K562 (cell line): ENCODE measurements around the gene HPCAL1. TPM values are rescaled to one million over a fixed set of nuclear protein-coding genes. Genes with fewer than 3 reads are reported as not detected.
A peak's percentile ranks its signal among the peaks of the same experiment; 100 is the strongest.

Experiments
- ATAC-seq: fragments of 200-7000 bp; cut with Tn5 transposase; 3 replicates; pipeline ENCODE4 v1.9.1; 2020; ENCODE audit warnings: moderate library complexity
- BruUV-seq: library from RNA; stranded (reverse); fragments of 400-500 nt; replicated peaks from 2 replicates; lab custom pipeline; 2021; lab: Mats Ljungman, UMichigan
- CTCF ChIA-PET: fragments of 300-600 bp; formaldehyde crosslinking; extraction: SDS; loops from one replicate; lab custom pipeline; 2021; ENCODE audit warnings: low intra/inter-chr PET ratio; lab: Yijun Ruan, JAX
- POLR2A ChIA-PET: fragments of 300-600, 350-650 bp; sonication (Branson Sonifier 250); formaldehyde crosslinking; extraction: SDS; loops from one replicate; lab custom pipeline; 2021; ENCODE audit warnings: antibody characterized with exemption, inconsistent platforms; lab: Yijun Ruan, JAX
- DNase-seq, 4 experiments: peaks; one replicate each; pipeline versions ENCODE4 v3.0.0 to v3.0.0-alpha.2; 2011 to 2018; ENCODE audit warnings: low spot score in 3 of 4, mixed read lengths in 3 of 4; ENCODE audit errors: extremely low read depth in 1 of 4
- FAIRE-seq: peaks from 2 replicates; lab custom pipeline; 2011; peaks lifted over from hg19 to GRCh38; lab: Jason Lieb, UNC
- H2AFZ ChIP-seq: 2 replicates; pipeline ENCODE4 v1.6.0; 2011; ENCODE audit warnings: low read depth, low read length, control low read depth, inconsistent platforms
- H3K27ac ChIP-seq: fragments of 200-600 bp; 3 replicates; pipeline ENCODE4 v1.8.0; 2011; ENCODE audit warnings: low read depth, mild to moderate bottlenecking, control low read depth, inconsistent platforms, low read length, moderate library complexity, mixed read lengths; ENCODE audit errors: extremely low read depth
- H3K27me3 ChIP-seq, 2 experiments: fragments of 300-600 bp in 1 of 2; 2 replicates in 1 of 2; 3 replicates in 1 of 2; pipeline versions ENCODE4 v1.6.0 to v1.8.0; 2011; ENCODE audit warnings: inconsistent platforms in 2 of 2, low read length in 2 of 2, mild to moderate bottlenecking in 1 of 2, mixed read lengths in 1 of 2, moderate library complexity in 1 of 2; ENCODE audit not compliant: control insufficient read depth in 2 of 2, insufficient read depth in 2 of 2
- H3K36me3 ChIP-seq: fragments of 300-600 bp; 3 replicates; pipeline ENCODE4 v1.8.0; 2011; ENCODE audit warnings: mild to moderate bottlenecking, low read length, inconsistent platforms; ENCODE audit not compliant: control insufficient read depth, insufficient read depth
- H3K4me1 ChIP-seq, 2 experiments: fragments of 200-600 bp in 1 of 2; replicated peaks in 1 of 2; 2 replicates in 1 of 2; 3 replicates in 1 of 2; pipeline versions ENCODE4 v1.5.1 to v1.8.0; 2011; ENCODE audit warnings: inconsistent platforms in 2 of 2, low read length in 2 of 2, mild to moderate bottlenecking in 1 of 2, mixed read lengths in 1 of 2, moderate library complexity in 1 of 2; ENCODE audit not compliant: control insufficient read depth in 2 of 2, insufficient read depth in 2 of 2
- H3K4me2 ChIP-seq: 2 replicates; pipeline ENCODE4 v1.6.1; 2011; ENCODE audit warnings: low read length, control low read depth, inconsistent platforms, mixed read lengths; ENCODE audit not compliant: insufficient read depth
- H3K4me3 ChIP-seq: fragments of 200-600 bp; sonication (generic), shearing (Covaris generic); 2 replicates; pipeline ENCODE4 v1.5.1; 2016; ENCODE audit warnings: control low read depth, inconsistent platforms
- H3K79me2 ChIP-seq: fragments of 200-600 bp; 3 replicates; pipeline ENCODE4 v1.8.0; 2011; ENCODE audit warnings: low read length, inconsistent platforms; ENCODE audit not compliant: control insufficient read depth, insufficient read depth
- H3K9ac ChIP-seq, 2 experiments: 2 replicates each; pipeline versions ENCODE4 v1.6.0 to v1.6.1; 2011; ENCODE audit warnings: low read depth in 2 of 2, low read length in 2 of 2, control low read depth in 1 of 2, inconsistent platforms in 1 of 2, mild to moderate bottlenecking in 1 of 2, mixed read lengths in 1 of 2; ENCODE audit not compliant: insufficient read depth in 1 of 2
- H3K9me1 ChIP-seq: one replicate; pipeline ENCODE4 v1.6.0; 2011; ENCODE audit warnings: inconsistent platforms, mild to moderate bottlenecking, low read length, moderate library complexity; ENCODE audit not compliant: control insufficient read depth, insufficient read depth
- H3K9me3 ChIP-seq: replicated peaks from 2 replicates; pipeline ENCODE4 v1.5.1; 2011; ENCODE audit warnings: low read depth, low read length, inconsistent platforms; ENCODE audit not compliant: control insufficient read depth, insufficient read depth
- H4K20me1 ChIP-seq: replicated peaks from 2 replicates; pipeline ENCODE4 v1.6.1; 2011; ENCODE audit warnings: low read length, inconsistent platforms, mixed read lengths; ENCODE audit not compliant: control insufficient read depth, insufficient read depth
- ARID3B ChIP-seq: fragments of 250-450 bp; sonication (Bioruptor Pico); IDR thresholded peaks from 2 replicates; pipeline ENCODE4 v1.4.0; 2020; ENCODE audit warnings: borderline replicate concordance
- CCAR2 ChIP-seq: fragments of 200-400 bp; formaldehyde crosslinking; IDR thresholded peaks from 2 replicates; pipeline ENCODE4 v1.6.1; 2017; ENCODE audit warnings: mild to moderate bottlenecking, low read depth, low read length
- COPS2 ChIP-seq: fragments of 450-650 bp; conservative IDR thresholded peaks from 2 replicates; pipeline ENCODE4 v1.6.1; 2016; ENCODE audit warnings: mild to moderate bottlenecking, moderate library complexity
- FOXK2 ChIP-seq, 2 experiments: fragments of 450-650 bp; IDR thresholded peaks in 1 of 2; conservative IDR thresholded peaks in 1 of 2; 2 replicates each; pipeline ENCODE4 v1.6.1; 2016; ENCODE audit warnings: low read depth in 2 of 2, mild to moderate bottlenecking in 1 of 2
- GABPB2 ChIP-seq: fragments of 250-450 bp; sonication (Bioruptor Pico); conservative IDR thresholded peaks from 2 replicates; pipeline ENCODE4 v1.5.1; 2021; ENCODE audit warnings: mild to moderate bottlenecking
- HDAC8 ChIP-seq: fragments of 450-650 bp; IDR thresholded peaks from 2 replicates; pipeline ENCODE4 v1.6.1; 2016; ENCODE audit warnings: mild to moderate bottlenecking, missing genetic modification characterization, moderate library complexity, missing compliant biosample characterization
- HEY1 ChIP-seq: fragments of 250-450 bp; sonication (Bioruptor Pico); IDR thresholded peaks from 2 replicates; pipeline ENCODE4 v1.5.0; 2020; ENCODE audit warnings: mild to moderate bottlenecking, moderate library complexity, borderline replicate concordance
- HMG20B ChIP-seq: fragments of 250-450 bp; sonication (Bioruptor Pico); IDR thresholded peaks from 2 replicates; pipeline ENCODE4 v1.5.0; 2021; ENCODE audit warnings: mild to moderate bottlenecking
- JUN ChIP-seq, 2 experiments: sonication (generic) in 1 of 2; formaldehyde crosslinking in 1 of 2; IDR thresholded peaks; 2 replicates each; pipeline versions ENCODE4 v1.6.1 to v1.8.0; 2012 to 2022; ENCODE audit warnings: borderline replicate concordance in 2 of 2, mild to moderate bottlenecking in 2 of 2, improper control_type of control experiment in 1 of 2, low read depth in 1 of 2, low read length in 1 of 2, missing genetic modification reagents in 1 of 2
- KDM5B ChIP-seq: fragments of 200-600 bp; sonication (generic); IDR thresholded peaks from 2 replicates; pipeline ENCODE4 v1.6.1; 2012; ENCODE audit warnings: low read depth, mild to moderate bottlenecking, moderate library complexity, low read length, control low read depth, inconsistent platforms; ENCODE audit not compliant: insufficient replicate concordance
- LEF1 ChIP-seq: fragments of 450-650 bp; IDR thresholded peaks from 2 replicates; pipeline ENCODE4 v1.6.1; 2016; ENCODE audit warnings: mild to moderate bottlenecking
- MCM2 ChIP-seq: fragments of 450-650 bp; IDR thresholded peaks from 2 replicates; pipeline ENCODE4 v1.6.1; 2017; ENCODE audit warnings: low read depth, mild to moderate bottlenecking
- MYC ChIP-seq, 2 experiments: fragments of 250-450 bp in 1 of 2; sonication (Bioruptor Pico) in 1 of 2; IDR thresholded peaks; 2 replicates each; pipeline versions ENCODE4 v1.5.1 to v1.6.1; 2012 to 2021; ENCODE audit warnings: low read depth in 2 of 2, borderline replicate concordance in 1 of 2, improper control_type of control experiment in 1 of 2, low read length in 1 of 2, mild to moderate bottlenecking in 1 of 2, moderate library complexity in 1 of 2
- NUFIP1 ChIP-seq: fragments of 450-650 bp; IDR thresholded peaks from 2 replicates; pipeline ENCODE4 v1.6.1; 2018; ENCODE audit not compliant: partially characterized antibody
- SIX5 ChIP-seq, 2 experiments: IDR thresholded peaks; 2 replicates each; pipeline ENCODE4 v1.6.1; 2011; ENCODE audit warnings: low read length in 2 of 2, borderline replicate concordance in 1 of 2, low read depth in 1 of 2, mild to moderate bottlenecking in 1 of 2, moderate library complexity in 1 of 2; ENCODE audit not compliant: insufficient read depth in 1 of 2
- STAG1 ChIP-seq: sonication (generic); formaldehyde crosslinking; IDR thresholded peaks from 2 replicates; pipeline ENCODE4 v1.5.0; 2020; ENCODE audit warnings: missing genetic modification reagents, borderline replicate concordance
- ZNF408 ChIP-seq: fragments of 250-450 bp; sonication (Bioruptor Pico); IDR thresholded peaks from 2 replicates; pipeline ENCODE4 v1.4.0; 2020; ENCODE audit warnings: low read depth, mild to moderate bottlenecking, moderate library complexity
- WGBS: fragments of 100-300 bp; shearing (Covaris generic); methylation state at CpG from one replicate; pipeline ENCODE4 v1.1.6; 2016; ENCODE audit warnings: low coverage, mixed read lengths; ENCODE audit not compliant: insufficient coverage; ENCODE audit errors: missing lambda C conversion rate; 5-methylcytosine and 5-hydroxymethylcytosine counted together
- in situ Hi-C: fragments of 300-500 bp; cut with MboI; formaldehyde crosslinking; loops from 4 replicates; pipeline ENCODE4 v1.15.0; 2018; ENCODE audit warnings: inconsistent platforms, mixed read lengths
- intact Hi-C: fragments of 100-400 bp; cut with micrococcal nuclease; formaldehyde crosslinking; loops from 2 replicates; pipeline ENCODE4 v1.14.2; 2022
- polyA plus RNA-seq, 8 experiments: library from polyadenylated mRNA; depleted of rRNA in 4 of 8; stranded (reverse) in 5 of 8; unstranded in 3 of 8; fragments of >200 nt; fragmentation: Nextera tagmentation in 2 of 8; fragmentation: Illumina TruSeq in 1 of 8; extraction: Ambion mirVana in 2 of 8; extraction: Trizol in 1 of 8; gene quantifications; 2 replicates each; pipeline versions ENCODE4 v1.2.1 to v1.2.3, GENCODE V29; 2011 to 2014; ENCODE audit warnings: inconsistent platforms in 1 of 8, missing spikeins in 1 of 8
- total RNA-seq, 7 experiments: library from RNA; depleted of rRNA in 6 of 7; stranded (reverse); fragments of >200 nt in 6 of 7; fragmentation: Illumina TruSeq in 2 of 7; extraction: Trizol in 2 of 7; gene quantifications; 2 replicates each; pipeline versions ENCODE4 v1.2.1 to v1.2.3, GENCODE V29; 2011 to 2021; ENCODE audit warnings: low replicate concordance in 1 of 7

HPCAL1 gene
- total and polyA plus RNA-seq, 9 of the 15 experiments (the other 6 are each of a cell fraction or from before 2014, with no cell fraction given): 2.7 to 65.5 (median 23.9) TPM

DNA sequence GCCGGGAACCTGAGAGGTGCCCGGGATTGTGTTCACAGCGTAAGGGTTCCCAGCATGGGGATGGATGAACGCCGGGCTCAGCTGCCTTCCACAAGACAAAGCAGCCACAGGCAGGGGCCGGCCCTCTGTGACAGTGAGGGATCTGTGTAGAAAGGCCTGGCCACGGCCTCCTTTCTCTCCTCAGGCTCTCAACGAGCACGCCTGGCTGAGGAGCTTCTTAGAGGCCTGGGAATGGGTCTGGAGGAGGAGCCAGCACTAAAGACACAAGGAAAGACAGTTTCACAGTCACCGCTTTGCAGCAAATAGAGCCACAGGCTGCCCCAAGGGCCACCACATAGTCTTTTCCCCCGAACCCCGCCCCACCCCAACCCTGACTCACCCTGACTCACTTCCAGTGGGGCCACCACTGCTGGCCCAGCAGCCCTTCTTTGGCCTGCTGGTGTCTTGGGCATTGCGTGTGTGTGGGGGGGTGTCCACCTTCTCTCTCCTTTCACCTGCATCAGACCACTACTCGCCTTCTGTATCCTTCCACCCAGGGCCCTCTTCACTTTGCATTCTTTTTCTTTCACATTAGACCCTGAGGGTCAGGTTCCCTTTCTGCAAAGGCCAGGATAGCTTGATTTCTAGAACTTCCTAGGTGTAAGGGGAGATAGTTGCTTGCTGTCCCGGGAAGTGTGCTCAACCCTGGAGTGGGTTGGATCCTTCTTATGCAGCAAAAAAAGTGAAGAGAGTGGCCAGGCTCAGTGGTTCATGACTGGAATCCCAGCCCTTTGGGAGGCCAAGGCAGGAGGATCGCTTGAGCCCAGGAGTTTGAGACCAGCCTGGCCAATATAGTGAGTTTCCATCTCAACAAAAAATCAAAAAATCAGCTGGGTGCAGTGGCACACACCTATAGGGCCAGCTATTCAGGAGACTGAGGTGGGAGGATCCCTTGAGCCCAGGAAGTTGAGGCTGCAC lies 19.3 kb upstream of the HPCAL1 start:
- Histone ChIP-seq H3K4me1 (peaks cover 44 to 54% of the 10 kb centered on the region in 2 experiments), H3K27ac (peak overlapping the region; percentile 91), H3K9me3 (no peaks in the 10 kb centered on the region), H3K36me3 (no peaks in the 10 kb centered on the region), H3K4me3 (no peak overlapping the region), H3K9me1 (no peaks in the 10 kb centered on the region), H3K9ac (peak overlapping the region; percentile 81 to 84), H2AFZ (peak overlapping the region; percentile 90), H4K20me1 (no peaks in the 10 kb centered on the region), H3K4me2 (peak overlapping the region; percentile 35), H3K79me2 (no peaks in the 10 kb centered on the region; the same call in 2 of the 3 replicates), H3K27me3 (no peaks in the 10 kb centered on the region)
- POLR2A ChIA-PET: interaction anchor here (1.0 to 1.6 kb wide), 2 partner anchors 21 to 24 kb away, joined by 3 to 5 read pairs; no protein-coding TSS in a partner anchor
- peak; percentile 86 for ATAC-seq
- peak; percentile 79 for FAIRE-seq
- WGBS: 29% methylated on average over 13 of the region's 16 CpGs
- DNase-seq: peak; percentile 82 to 94 (median 87)
- CTCF ChIA-PET: interaction anchor here (0.5 kb wide), 1 partner anchor 61 kb away, joined by 3 read pairs; no protein-coding TSS in a partner anchor
- BruUV-seq: no TSS peak
- intact Hi-C loops (no loop called here), in situ Hi-C loops (no loop called here)
- TF ChIP-seq LEF1: peak; percentile 33; the same call in 1 of the 2 replicates
- TF ChIP-seq KDM5B: no peak
- TF ChIP-seq HMG20B (CRISPR knock-in tag): no peak
- no peak for TF ChIP-seq CCAR2
- no peak for TF ChIP-seq MCM2
- no peak for TF ChIP-seq ZNF408
- TF ChIP-seq NUFIP1: peak; percentile 63
- peak; percentile 15; the same call in 1 of the 2 replicates for TF ChIP-seq MYC (IDR thresholded peaks at IDR 0.05; ENCODE audit: low read depth, low read length)
- no peak for TF ChIP-seq MYC (CRISPR knock-in tag; IDR thresholded peaks at IDR 0.05; ENCODE audit: borderline replicate concordance, low read depth)
- no peak for TF ChIP-seq ARID3B (CRISPR knock-in tag)
- no peak for TF ChIP-seq GABPB2 (CRISPR knock-in tag)
- no peak for TF ChIP-seq HDAC8
- no peak for TF ChIP-seq STAG1
- no peak for TF ChIP-seq HEY1 (CRISPR knock-in tag)
- peak; percentile 90 for TF ChIP-seq JUN (IDR thresholded peaks at IDR 0.05; ENCODE audit: borderline replicate concordance, low read depth, low read length)
- no peak for TF ChIP-seq JUN (CRISPR knock-in tag; IDR thresholded peaks at IDR 0.05; ENCODE audit: borderline replicate concordance)
- no peak for TF ChIP-seq SIX5 (IDR thresholded peaks at IDR 0.05; ENCODE audit: borderline replicate concordance in 1 of 2, insufficient read depth in 1 of 2, low read depth in 1 of 2, low read length in 2 of 2)
- TF ChIP-seq COPS2: no peak
- no peak for TF ChIP-seq FOXK2 (conservative IDR thresholded peaks at IDR 0.05 in 1 of 2, IDR thresholded peaks at IDR 0.05 in 1 of 2; ENCODE audit: low read depth in 2 of 2)
